SK-N-SH treated with all-trans-retinoic acid at 6 μM for 48 hours (cell line): ENCODE results near the gene FREY1.

Source experiments
- ATAC-seq: fragments of 200-7000 bp; cut with Tn5 transposase; 3 replicates; pipeline ENCODE4 v1.9.1; 2020; ENCODE audit warnings: mild to moderate bottlenecking, moderate library complexity
- ARNTL ChIP-seq: fragments of 450-650 bp; formaldehyde crosslinking; IDR thresholded peaks from 2 replicates; pipeline ENCODE4 v1.5.0; 2020; ENCODE audit warnings: low read depth, mild to moderate bottlenecking, moderate library complexity, borderline replicate concordance
- BACH2 ChIP-seq: fragments of 250-450 bp; sonication (Bioruptor Pico); IDR thresholded peaks from 2 replicates; pipeline ENCODE4 v1.9.0; 2021; ENCODE audit warnings: mild to moderate bottlenecking, borderline replicate concordance
- CREB5 ChIP-seq: fragments of 250-450 bp; sonication (Bioruptor Pico); IDR thresholded peaks from 2 replicates; pipeline ENCODE4 v1.5.1; 2020; ENCODE audit warnings: low read depth, mild to moderate bottlenecking, moderate library complexity
- CSDC2 ChIP-seq: fragments of 250-450 bp; sonication (Bioruptor Pico); IDR thresholded peaks from 2 replicates; pipeline ENCODE4 v1.5.0; 2020; ENCODE audit warnings: mild to moderate bottlenecking, moderate library complexity
- CSRNP3 ChIP-seq: fragments of 250-450 bp; sonication (Bioruptor Pico); IDR thresholded peaks from 2 replicates; pipeline ENCODE4 v1.5.1; 2021; ENCODE audit warnings: mild to moderate bottlenecking, moderate library complexity
- ESRRG ChIP-seq: fragments of 250-450 bp; sonication (Bioruptor Pico); IDR thresholded peaks from 2 replicates; pipeline ENCODE4 v1.6.1; 2021; ENCODE audit warnings: mild to moderate bottlenecking
- GLIS3 ChIP-seq: fragments of 250-450 bp; sonication (Bioruptor Pico); IDR thresholded peaks from 2 replicates; pipeline ENCODE4 v1.5.0; 2020; ENCODE audit warnings: mild to moderate bottlenecking, moderate library complexity
- ISL1 ChIP-seq: fragments of 250-450 bp; sonication (Bioruptor Pico); IDR thresholded peaks from 2 replicates; pipeline ENCODE4 v2.1.2; 2022; ENCODE audit warnings: mild to moderate bottlenecking, moderate library complexity
- OSR1 ChIP-seq: fragments of 250-450 bp; sonication (Bioruptor Pico); IDR thresholded peaks from 2 replicates; pipeline ENCODE4 v1.8.0; 2022; ENCODE audit warnings: moderate library complexity, mild to moderate bottlenecking, inconsistent platforms
- PATZ1 ChIP-seq: fragments of 250-450 bp; sonication (Bioruptor Pico); IDR thresholded peaks from 2 replicates; pipeline ENCODE4 v1.8.0; 2020; ENCODE audit warnings: mild to moderate bottlenecking, moderate library complexity, borderline replicate concordance
- POU6F1 ChIP-seq: fragments of 250-450 bp; sonication (Bioruptor Pico); IDR thresholded peaks from 2 replicates; pipeline ENCODE4 v1.8.0; 2021; ENCODE audit warnings: low read depth, mild to moderate bottlenecking, moderate library complexity, borderline replicate concordance
- PPARA ChIP-seq: fragments of 250-450 bp; sonication (Bioruptor Pico); IDR thresholded peaks from 2 replicates; pipeline ENCODE4 v1.5.0; 2020; ENCODE audit warnings: mild to moderate bottlenecking, borderline replicate concordance
- RARB ChIP-seq: fragments of 250-450 bp; sonication (Bioruptor Pico); IDR thresholded peaks from 2 replicates; pipeline ENCODE4 v1.8.0; 2021; ENCODE audit warnings: mild to moderate bottlenecking, moderate library complexity
- SNAI2 ChIP-seq: fragments of 250-450 bp; sonication (Bioruptor Pico); IDR thresholded peaks from 2 replicates; pipeline ENCODE4 v1.5.0; 2020; ENCODE audit warnings: mild to moderate bottlenecking, moderate library complexity
- TOX ChIP-seq: fragments of 250-450 bp; sonication (Bioruptor Pico); IDR thresholded peaks from 2 replicates; pipeline ENCODE4 v1.8.0; 2021; ENCODE audit warnings: mild to moderate bottlenecking, moderate library complexity, borderline replicate concordance
- TSHZ2 ChIP-seq: fragments of 250-450 bp; sonication (Bioruptor Pico); IDR thresholded peaks from 2 replicates; pipeline ENCODE4 v1.5.0; 2020; ENCODE audit warnings: mild to moderate bottlenecking, moderate library complexity
- ZC3H10 ChIP-seq: fragments of 250-450 bp; sonication (Bioruptor Pico); IDR thresholded peaks from 2 replicates; pipeline ENCODE4 v1.5.1; 2021; ENCODE audit warnings: mild to moderate bottlenecking, moderate library complexity
- ZFP3 ChIP-seq: fragments of 250-450 bp; sonication (Bioruptor Pico); IDR thresholded peaks from 2 replicates; pipeline ENCODE4 v1.5.0; 2020; ENCODE audit warnings: mild to moderate bottlenecking, moderate library complexity
- ZNF70 ChIP-seq: fragments of 450-650 bp; formaldehyde crosslinking; IDR thresholded peaks from 2 replicates; pipeline ENCODE4 v1.5.0; 2020; ENCODE audit warnings: mild to moderate bottlenecking, moderate library complexity
- ZNF8 ChIP-seq: fragments of 450-650 bp; formaldehyde crosslinking; IDR thresholded peaks from 2 replicates; pipeline ENCODE4 v1.5.0; 2020; ENCODE audit warnings: mild to moderate bottlenecking, moderate library complexity

The FREY1 gene

GRCh38 chr11:45928535-45929215 lies 21.6 kb upstream of the FREY1 start:
- ATAC-seq = no peak
- TF ChIP-seq ZFP3 (no peak), BACH2 (CRISPR knock-in tag) (no peak), TSHZ2 (no peak), ZNF8 (CRISPR knock-in tag) (no peak), CSDC2 (CRISPR knock-in tag) (no peak), TOX (CRISPR knock-in tag) (no peak), ISL1 (no peak), CSRNP3 (CRISPR knock-in tag) (no peak)

GRCh38 chr11:45927684-45928413 lies 20.8 kb upstream of the FREY1 start:
- TF ChIP-seq ISL1 = no peak
- no peak for ATAC-seq

GRCh38 chr11:45927332-45927683 lies 20.2 kb upstream of the FREY1 start:
- TF ChIP-seq CREB5 (CRISPR knock-in tag) (no peak), TOX (CRISPR knock-in tag) (no peak), ZC3H10 (CRISPR knock-in tag) (no peak), ZNF8 (CRISPR knock-in tag) (no peak), ESRRG (no peak), RARB (no peak), PPARA (CRISPR knock-in tag) (no peak), PATZ1 (no peak), ISL1 (no peak), CSRNP3 (CRISPR knock-in tag) (no peak), ARNTL (CRISPR knock-in tag) (no peak), SNAI2 (no peak), BACH2 (CRISPR knock-in tag) (no peak), POU6F1 (CRISPR knock-in tag) (no peak), TSHZ2 (no peak), CSDC2 (CRISPR knock-in tag) (no peak), GLIS3 (CRISPR knock-in tag) (no peak), ZNF70 (CRISPR knock-in tag) (no peak), OSR1 (CRISPR knock-in tag) (no peak)
- ATAC-seq = no peak
